Caco-2 (cell line): ENCODE data around the gene MAD1L1. TPM values are rescaled to one million over a fixed set of nuclear protein-coding genes. Genes with fewer than 3 reads are reported as not detected.

Experiments used
- BruUV-seq: library from RNA; stranded (reverse); fragments of 400-500 nt; replicated peaks from 2 replicates; lab custom pipeline; 2021; lab: Mats Ljungman, UMichigan
- CTCF ChIA-PET: fragments of 300-600 bp; sonication (Branson Sonifier 250); formaldehyde crosslinking; loops from one replicate; lab custom pipeline; 2022; ENCODE audit warnings: antibody characterized with exemption; lab: Charles Lee
- POLR2A ChIA-PET: fragments of 300-600 bp; sonication (Branson Sonifier 250); formaldehyde crosslinking; loops from one replicate; lab custom pipeline; 2022; ENCODE audit warnings: antibody characterized with exemption; lab: Charles Lee
- DNase-seq, 2 experiments: peaks; one replicate each; pipeline versions ENCODE4 v3.0.0 to v3.0.0-alpha.2; 2020 to 2022
- H3K27me3 ChIP-seq: replicated peaks from 2 replicates; pipeline ENCODE4 v1.6.0; 2011; ENCODE audit warnings: low read length; ENCODE audit not compliant: control insufficient read depth, insufficient read depth
- H3K36me3 ChIP-seq: 2 replicates; pipeline ENCODE4 v1.5.1; 2011; ENCODE audit warnings: low read length; ENCODE audit not compliant: control insufficient read depth, insufficient read depth
- H3K4me1 ChIP-seq: fragments of 250-450 bp; sonication (Bioruptor Pico); 2 replicates; pipeline ENCODE4 v1.5.1; 2020; ENCODE audit warnings: mild to moderate bottlenecking
- H3K4me3 ChIP-seq: 2 replicates; pipeline ENCODE4 v1.5.1; 2011; ENCODE audit warnings: low read depth, mild to moderate bottlenecking, control low read depth, low read length
- H3K9me3 ChIP-seq: fragments of 250-450 bp; sonication (Bioruptor Pico); 2 replicates; pipeline ENCODE4 v1.5.1; 2020; ENCODE audit warnings: mild to moderate bottlenecking, moderate library complexity
- H3K27ac Mint-ChIP-seq: one replicate; pipeline ENCODE4 v1.8.0; 2022; ENCODE audit warnings: mixed read lengths; ENCODE audit not compliant: unreplicated experiment
- H3K27me3 Mint-ChIP-seq: one replicate; pipeline ENCODE4 v1.8.0; 2022; ENCODE audit warnings: mixed read lengths; ENCODE audit not compliant: insufficient read depth, unreplicated experiment
- H3K36me3 Mint-ChIP-seq: one replicate; pipeline ENCODE4 v1.8.0; 2022; ENCODE audit warnings: mild to moderate bottlenecking, mixed read lengths; ENCODE audit not compliant: insufficient read depth, unreplicated experiment
- H3K4me1 Mint-ChIP-seq: one replicate; pipeline ENCODE4 v1.8.0; 2022; ENCODE audit warnings: low read depth, mixed read lengths; ENCODE audit not compliant: unreplicated experiment
- H3K4me3 Mint-ChIP-seq: one replicate; pipeline ENCODE4 v1.8.0; 2022; ENCODE audit warnings: mild to moderate bottlenecking, moderate library complexity, mixed read lengths; ENCODE audit not compliant: unreplicated experiment
- H3K9me3 Mint-ChIP-seq: one replicate; pipeline ENCODE4 v1.8.0; 2022; ENCODE audit warnings: mixed read lengths; ENCODE audit not compliant: unreplicated experiment
- intact Hi-C: fragments of 100-400 bp; cut with micrococcal nuclease; formaldehyde crosslinking; loops from one replicate; pipeline ENCODE4 v1.10.0; 2022; ENCODE audit not compliant: unreplicated experiment
- total RNA-seq: library from RNA; stranded (reverse); gene quantifications from 2 replicates; pipeline ENCODE4 v1.2.3, GENCODE V29; 2022
- TF ChIP-seq, protein P1 (sequence below), 2 experiments: fragments of 200-600 bp in 1 of 2; IDR thresholded peaks; 1 replicate in 1 of 2; 2 replicates in 1 of 2; pipeline versions ENCODE4 v1.5.1 to v1.8.0; 2011 to 2022; ENCODE audit warnings: antibody characterized with exemption in 1 of 2, control low read depth in 1 of 2, inconsistent platforms in 1 of 2, low read depth in 1 of 2, low read length in 1 of 2, mild to moderate bottlenecking in 1 of 2, moderate library complexity in 1 of 2; ENCODE audit not compliant: insufficient read depth in 1 of 2, severe bottlenecking in 1 of 2, unreplicated experiment in 1 of 2

Gene MAD1L1
- total RNA-seq, 1 experiment from 2014 or later = 58.6 TPM

DNA sequence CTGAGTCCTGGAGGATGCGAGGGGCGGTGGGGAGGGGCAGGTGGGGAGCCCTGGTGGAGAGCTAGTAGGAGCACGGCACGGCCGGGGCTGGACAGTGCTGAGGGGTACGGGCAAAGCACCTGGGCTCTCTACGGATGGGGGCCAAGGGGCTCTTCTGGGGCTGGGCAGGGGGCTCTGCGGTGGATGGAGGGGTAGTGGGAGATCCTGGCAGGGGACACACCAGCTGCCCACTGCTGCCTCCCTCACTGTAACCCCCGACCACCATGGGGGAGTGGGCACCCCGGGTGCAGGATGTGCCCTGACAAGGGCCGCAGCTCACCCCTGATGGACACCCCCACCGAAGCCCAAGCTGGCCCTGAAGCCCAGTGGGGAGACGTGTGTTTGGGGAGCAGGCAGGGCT lies 359.3 kb downstream of the MAD1L1 start:
- Mint-ChIP-seq H3K36me3 (peaks cover 29% of the 10 kb centered on the region), H3K9me3 (peaks cover 12% of the 10 kb centered on the region), H3K27me3 (no peaks in the 10 kb centered on the region), H3K4me3 (no peak overlapping the region), H3K4me1 (no peaks in the 10 kb centered on the region), H3K27ac (no peak overlapping the region)
- no peak for DNase-seq
- no TSS peak for BruUV-seq
- Histone ChIP-seq H3K36me3 (no peaks in the 10 kb centered on the region), H3K4me1 (no peaks in the 10 kb centered on the region), H3K27me3 (no peaks in the 10 kb centered on the region), H3K4me3 (no peak overlapping the region), H3K9me3 (peaks cover 5% of the 10 kb centered on the region)
- TF ChIP-seq, protein P1, sequence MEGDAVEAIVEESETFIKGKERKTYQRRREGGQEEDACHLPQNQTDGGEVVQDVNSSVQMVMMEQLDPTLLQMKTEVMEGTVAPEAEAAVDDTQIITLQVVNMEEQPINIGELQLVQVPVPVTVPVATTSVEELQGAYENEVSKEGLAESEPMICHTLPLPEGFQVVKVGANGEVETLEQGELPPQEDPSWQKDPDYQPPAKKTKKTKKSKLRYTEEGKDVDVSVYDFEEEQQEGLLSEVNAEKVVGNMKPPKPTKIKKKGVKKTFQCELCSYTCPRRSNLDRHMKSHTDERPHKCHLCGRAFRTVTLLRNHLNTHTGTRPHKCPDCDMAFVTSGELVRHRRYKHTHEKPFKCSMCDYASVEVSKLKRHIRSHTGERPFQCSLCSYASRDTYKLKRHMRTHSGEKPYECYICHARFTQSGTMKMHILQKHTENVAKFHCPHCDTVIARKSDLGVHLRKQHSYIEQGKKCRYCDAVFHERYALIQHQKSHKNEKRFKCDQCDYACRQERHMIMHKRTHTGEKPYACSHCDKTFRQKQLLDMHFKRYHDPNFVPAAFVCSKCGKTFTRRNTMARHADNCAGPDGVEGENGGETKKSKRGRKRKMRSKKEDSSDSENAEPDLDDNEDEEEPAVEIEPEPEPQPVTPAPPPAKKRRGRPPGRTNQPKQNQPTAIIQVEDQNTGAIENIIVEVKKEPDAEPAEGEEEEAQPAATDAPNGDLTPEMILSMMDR (IDR thresholded peaks at IDR 0.05; ENCODE audit: insufficient read depth in 1 of 2, low read depth in 1 of 2, low read length in 1 of 2, severe bottlenecking in 1 of 2, unreplicated experiment in 1 of 2) = no peak
- CTCF ChIA-PET = no interaction called here
- intact Hi-C loops = no loop called here
- POLR2A ChIA-PET = no interaction called here

DNA sequence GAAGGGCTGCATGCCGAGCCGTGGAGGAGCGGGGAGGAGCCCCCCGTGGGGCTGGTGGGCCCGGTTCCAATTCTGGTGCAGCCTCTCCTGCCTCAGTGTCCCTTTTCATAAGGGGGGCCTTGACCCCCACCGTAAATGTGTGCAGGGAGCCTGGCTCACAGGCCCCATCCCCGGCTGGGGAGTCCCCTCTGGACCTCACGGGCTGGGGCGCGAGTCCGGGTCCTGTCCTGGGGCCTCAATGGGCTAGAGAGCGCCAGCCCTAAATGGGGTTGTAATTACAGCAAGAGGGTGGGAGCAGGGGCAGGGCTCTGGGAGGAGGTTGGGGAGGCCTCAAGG lies 359.7 kb downstream of the MAD1L1 start:
- POLR2A ChIA-PET = no interaction called here
- H3K27ac Mint-ChIP-seq = no peak overlapping the region

DNA sequence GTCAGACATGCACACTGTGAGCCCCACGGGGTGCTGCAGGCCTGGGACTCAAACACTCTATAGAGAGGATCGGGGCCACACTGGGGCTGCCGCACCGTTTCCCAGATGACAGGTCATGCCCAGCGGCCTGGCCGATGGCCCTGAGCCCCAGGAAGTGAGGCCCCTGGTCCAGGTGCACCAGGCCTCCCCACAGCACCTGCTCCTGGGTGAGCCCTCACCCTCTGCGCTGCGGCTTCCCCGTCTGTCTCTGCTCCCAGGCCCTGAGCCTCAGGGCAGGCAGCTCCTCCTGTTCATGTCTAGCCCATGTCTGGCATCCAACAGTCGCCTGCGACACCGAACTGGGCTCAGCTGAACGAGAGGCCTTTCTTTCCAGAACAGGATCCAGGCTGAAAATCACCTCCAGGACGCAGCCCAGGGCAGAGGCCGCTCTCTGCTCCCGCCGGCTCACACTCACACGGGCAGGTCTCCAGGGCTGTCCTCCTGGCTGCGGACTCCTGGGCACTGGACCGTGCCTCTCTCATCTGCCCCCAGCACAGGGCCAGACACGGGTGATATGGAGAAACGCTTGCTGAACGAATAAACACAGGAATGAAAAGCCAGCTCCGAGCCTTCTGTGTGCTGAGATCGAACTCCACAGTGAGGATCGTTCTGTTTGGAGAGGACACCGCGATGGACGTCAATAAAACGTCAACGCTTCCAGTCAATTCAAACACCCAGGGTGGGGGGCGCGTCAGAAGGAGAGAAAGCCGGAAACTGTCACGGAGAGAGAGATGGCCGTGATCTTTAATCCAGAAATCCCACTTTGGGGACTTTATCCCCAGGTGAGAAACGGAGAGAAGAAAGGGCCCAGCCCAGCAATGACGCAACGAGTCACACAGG lies 360.3 kb downstream of the MAD1L1 start:
- H3K9me3 Mint-ChIP-seq = peaks cover 12% of the 10 kb centered on the region
- H3K36me3 ChIP-seq = no peaks in the 10 kb centered on the region
- no peak for DNase-seq
- intact Hi-C loops = no loop called here
- H3K27me3 Mint-ChIP-seq = no peaks in the 10 kb centered on the region
- no peak overlapping the region for H3K4me3 Mint-ChIP-seq
- CTCF ChIA-PET = no interaction called here
- H3K4me1 Mint-ChIP-seq = no peaks in the 10 kb centered on the region
- H3K27me3 ChIP-seq = no peaks in the 10 kb centered on the region
- no peaks in the 10 kb centered on the region; the same call in 1 of the 2 replicates for H3K9me3 ChIP-seq
- BruUV-seq = no TSS peak
- POLR2A ChIA-PET = no interaction called here
- no peak overlapping the region for H3K4me3 ChIP-seq
- no peak overlapping the region for H3K27ac Mint-ChIP-seq
- TF ChIP-seq, protein P1 (IDR thresholded peaks at IDR 0.05; ENCODE audit: insufficient read depth in 1 of 2, low read depth in 1 of 2, low read length in 1 of 2, severe bottlenecking in 1 of 2, unreplicated experiment in 1 of 2) = no peak
- peaks cover 29% of the 10 kb centered on the region for H3K36me3 Mint-ChIP-seq
- H3K4me1 ChIP-seq = no peaks in the 10 kb centered on the region

More for the DNA sequence above, 359.7 kb downstream of the MAD1L1 start:
- no TSS peak for BruUV-seq
- Mint-ChIP-seq H3K4me3 (no peak overlapping the region), H3K36me3 (peaks cover 29% of the 10 kb centered on the region), H3K27me3 (no peaks in the 10 kb centered on the region), H3K9me3 (peaks cover 12% of the 10 kb centered on the region), H3K4me1 (no peaks in the 10 kb centered on the region)
- Histone ChIP-seq H3K27me3 (no peaks in the 10 kb centered on the region), H3K36me3 (no peaks in the 10 kb centered on the region), H3K4me1 (no peaks in the 10 kb centered on the region), H3K4me3 (no peak overlapping the region), H3K9me3 (peaks cover 4% of the 10 kb centered on the region)
- intact Hi-C loops = no loop called here
- DNase-seq = no peak
- CTCF ChIA-PET = no interaction called here
- TF ChIP-seq, protein P1 (IDR thresholded peaks at IDR 0.05; ENCODE audit: insufficient read depth in 1 of 2, low read depth in 1 of 2, low read length in 1 of 2, severe bottlenecking in 1 of 2, unreplicated experiment in 1 of 2) = no peak
